ENCODE results near the gene CACNB2.

The CACNB2 gene

GRCh38 chr10:18486438-18486837 lies 346.2 kb downstream of the CACNB2 start:
- in situ Hi-C loops (cut with HindIII; ENCODE audit: low sequenced_read_pairs) = no loop called here

- in situ Hi-C loops (cut with HindIII; ENCODE audit: low sequenced_read_pairs) = no loop called here
These were observed 350.5 kb downstream of the CACNB2 start for GRCh38 chr10:18490755-18491154.

- in situ Hi-C loops (cut with HindIII; ENCODE audit: low sequenced_read_pairs) = no loop called here
These were observed 357.7 kb downstream of the CACNB2 start for GRCh38 chr10:18497806-18498369.

GRCh38 chr10:18498998-18499397 lies 358.8 kb downstream of the CACNB2 start:
- in situ Hi-C loops (cut with HindIII; ENCODE audit: low sequenced_read_pairs) = no loop called here

- in situ Hi-C loops (cut with HindIII; ENCODE audit: low sequenced_read_pairs) = no loop called here
These were observed 360.4 kb downstream of the CACNB2 start for GRCh38 chr10:18500576-18500975.

GRCh38 chr10:18501198-18501597 lies 361.0 kb downstream of the CACNB2 start:
- in situ Hi-C loops (cut with HindIII; ENCODE audit: low sequenced_read_pairs) = no loop called here

- in situ Hi-C loops (cut with HindIII; ENCODE audit: low sequenced_read_pairs) = no loop called here
These were observed 361.4 kb downstream of the CACNB2 start for GRCh38 chr10:18501629-18502028.

GRCh38 chr10:18504161-18504560 lies 363.9 kb downstream of the CACNB2 start:
- in situ Hi-C loops (cut with HindIII; ENCODE audit: low sequenced_read_pairs) = no loop called here

GRCh38 chr10:18505456-18506118 lies 365.4 kb downstream of the CACNB2 start:
- in situ Hi-C loops (cut with HindIII; ENCODE audit: low sequenced_read_pairs) = no loop called here

GRCh38 chr10:18508587-18508986 lies 368.4 kb downstream of the CACNB2 start:
- in situ Hi-C loops (cut with HindIII; ENCODE audit: low sequenced_read_pairs) = no loop called here

- in situ Hi-C loops (cut with HindIII; ENCODE audit: low sequenced_read_pairs) = no loop called here
These were observed 374.3 kb downstream of the CACNB2 start for GRCh38 chr10:18514537-18514936.

GRCh38 chr10:18516851-18517250 lies 376.6 kb downstream of the CACNB2 start:
- in situ Hi-C loops (cut with HindIII; ENCODE audit: low sequenced_read_pairs) = no loop called here

GRCh38 chr10:18523025-18523424 lies 382.8 kb downstream of the CACNB2 start:
- in situ Hi-C loops (cut with HindIII; ENCODE audit: low sequenced_read_pairs) = no loop called here

- in situ Hi-C loops (cut with HindIII; ENCODE audit: low sequenced_read_pairs) = no loop called here
These were observed 383.6 kb downstream of the CACNB2 start for GRCh38 chr10:18523858-18524257.

GRCh38 chr10:18527687-18528086 lies 387.5 kb downstream of the CACNB2 start:
- in situ Hi-C loops (cut with HindIII; ENCODE audit: low sequenced_read_pairs) = no loop called here

- in situ Hi-C loops (cut with HindIII; ENCODE audit: low sequenced_read_pairs) = no loop called here
These were observed 388.1 kb downstream of the CACNB2 start for GRCh38 chr10:18528292-18528691.

- in situ Hi-C loops (cut with HindIII; ENCODE audit: low sequenced_read_pairs) = no loop called here
These were observed 392.8 kb downstream of the CACNB2 start for GRCh38 chr10:18532881-18533535.

- in situ Hi-C loops (cut with HindIII; ENCODE audit: low sequenced_read_pairs) = no loop called here
These were observed 393.7 kb downstream of the CACNB2 start for GRCh38 chr10:18533896-18534295.

- in situ Hi-C loops (cut with HindIII; ENCODE audit: low sequenced_read_pairs) = no loop called here
These were observed 399.1 kb downstream of the CACNB2 start for GRCh38 chr10:18539335-18539734.

GRCh38 chr10:18540195-18540594 lies 400.0 kb downstream of the CACNB2 start:
- in situ Hi-C loops (cut with HindIII; ENCODE audit: low sequenced_read_pairs) = no loop called here

- in situ Hi-C loops (cut with HindIII; ENCODE audit: low sequenced_read_pairs) = no loop called here
These were observed 402.6 kb downstream of the CACNB2 start for GRCh38 chr10:18542832-18543231.

GRCh38 chr10:18545621-18546305 lies 405.5 kb downstream of the CACNB2 start:
- in situ Hi-C loops (cut with HindIII; ENCODE audit: low sequenced_read_pairs) = no loop called here

Measured in DLD1 (cell line).